Hepatic stellate cell (primary cell): ENCODE measurements around the gene CTTNBP2NL.
"Not testable (repeated sequence)": the region's sequence is repeated elsewhere in the genome, so short reads cannot be mapped to it uniquely, and the experiment has no call there.

Experiments used
- DNase-seq: peaks from one replicate; pipeline ENCODE4 v3.0.0; 2011; ENCODE audit warnings: low spot score

Gene CTTNBP2NL

DNA sequence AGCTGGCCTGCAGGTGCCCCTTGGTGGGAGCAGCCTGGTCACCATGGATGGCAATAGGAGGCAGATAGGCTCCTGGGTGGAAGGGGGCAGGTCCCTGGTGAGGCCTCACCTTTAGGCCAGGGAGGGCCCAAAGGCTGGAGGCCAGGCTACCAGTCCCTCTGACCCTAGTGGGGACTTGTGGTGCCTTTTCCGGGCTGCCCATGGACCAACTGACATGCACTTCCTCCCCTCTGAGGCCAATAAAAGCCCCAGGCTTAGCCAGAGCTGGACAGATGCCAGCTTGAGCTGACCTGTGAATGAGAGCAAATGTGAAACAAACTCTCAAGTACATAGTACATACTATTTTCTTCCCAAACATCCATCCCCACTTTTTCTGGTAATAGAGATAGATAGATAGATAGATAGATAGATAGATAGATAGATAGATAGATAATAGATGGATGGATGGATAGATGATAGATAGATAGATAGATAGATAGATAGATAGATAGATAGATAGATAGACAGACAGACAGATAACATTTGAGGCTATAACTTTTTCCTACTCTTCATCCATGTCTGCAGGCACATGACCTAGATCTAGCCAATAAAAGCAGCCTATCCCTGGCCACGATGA is 9.2 kb upstream of the CTTNBP2NL start:
- DNase-seq: no peak

GRCh38 chr1:112387807-112388206 is 8.2 kb upstream of the CTTNBP2NL start:
- DNase-seq: no peak

DNA sequence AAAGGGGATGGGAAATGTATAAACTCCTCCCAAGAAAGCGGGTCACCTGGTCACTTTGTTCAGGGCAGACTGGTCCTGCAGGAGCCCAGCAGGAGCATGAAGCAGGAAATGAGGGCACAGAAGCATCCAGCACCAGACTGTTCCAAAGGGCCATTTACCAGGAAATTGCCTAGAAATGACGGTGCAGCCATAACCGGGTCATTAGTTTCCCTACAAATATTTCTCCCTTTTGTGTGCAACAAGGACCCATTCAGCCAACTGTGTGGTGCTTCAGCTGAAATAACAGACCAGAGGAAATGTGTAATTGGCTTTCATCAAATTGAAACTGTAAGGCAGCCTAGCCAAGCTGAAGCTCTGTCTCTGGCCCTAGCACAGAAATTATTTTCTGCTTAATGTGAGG is 7.6 kb upstream of the CTTNBP2NL start:
- DNase-seq: peak; percentile 38

DNA sequence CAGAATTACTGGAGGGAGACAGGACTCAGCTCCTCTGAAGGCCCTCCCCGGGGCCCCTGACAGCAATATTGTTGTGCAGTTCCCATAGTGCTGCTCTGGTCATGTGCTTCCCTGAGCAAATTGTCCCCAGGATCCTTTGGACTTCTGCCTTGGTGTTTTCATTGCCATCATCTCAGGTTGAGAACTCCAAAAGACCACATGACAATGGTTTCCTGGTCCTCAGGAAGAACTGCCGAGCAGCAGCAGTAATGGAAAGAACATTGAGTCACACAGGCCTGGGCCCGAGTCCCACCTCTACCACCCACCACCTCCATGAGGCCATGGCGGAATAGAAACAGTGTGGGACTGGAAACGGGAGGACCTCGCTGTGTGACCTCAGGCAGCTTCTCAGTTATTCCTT is 6.3 kb upstream of the CTTNBP2NL start:
- no peak for DNase-seq

DNA sequence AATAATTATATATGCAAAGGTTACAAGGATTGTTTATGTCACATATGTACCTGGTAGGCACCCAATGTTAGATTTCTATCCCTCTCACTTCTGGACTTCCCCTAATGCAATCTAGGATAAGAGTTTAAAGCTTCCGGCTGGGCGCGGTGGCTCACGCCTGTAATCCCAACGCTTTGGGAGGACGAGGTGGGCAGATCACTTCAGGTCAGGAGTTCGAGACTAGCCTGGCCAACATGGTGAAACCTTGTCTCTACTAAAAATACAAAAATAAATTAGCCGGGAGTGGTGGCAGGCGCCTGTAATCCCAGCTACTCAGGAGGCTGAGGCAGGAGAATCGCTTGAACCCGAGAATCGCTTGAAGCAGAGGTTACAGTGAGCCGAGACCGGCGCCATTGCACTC is 5.7 kb upstream of the CTTNBP2NL start:
- not testable (repeated sequence) for DNase-seq

GRCh38 chr1:112390775-112391602 is 5.0 kb upstream of the CTTNBP2NL start:
- peak; percentile 87 for DNase-seq

GRCh38 chr1:112391603-112391940 is 4.4 kb upstream of the CTTNBP2NL start:
- no peak for DNase-seq

DNA sequence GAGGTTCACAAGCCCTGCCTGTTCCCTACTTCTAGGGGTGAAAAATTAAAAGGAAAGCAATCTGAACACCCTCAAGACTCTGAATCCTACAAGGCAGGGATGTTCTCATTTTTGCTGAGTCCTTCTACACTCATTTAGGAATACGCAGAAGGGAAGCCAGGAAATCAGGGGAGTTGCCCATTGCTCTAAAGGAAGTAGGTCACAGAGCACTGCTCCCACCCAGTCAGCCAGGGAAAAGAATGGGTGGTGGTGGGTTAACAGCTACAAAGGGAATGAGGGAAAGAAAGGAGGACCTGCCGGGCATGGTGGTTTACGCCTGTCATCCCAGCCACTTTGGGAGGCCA is 2.4 kb upstream of the CTTNBP2NL start:
- DNase-seq: no peak

DNA sequence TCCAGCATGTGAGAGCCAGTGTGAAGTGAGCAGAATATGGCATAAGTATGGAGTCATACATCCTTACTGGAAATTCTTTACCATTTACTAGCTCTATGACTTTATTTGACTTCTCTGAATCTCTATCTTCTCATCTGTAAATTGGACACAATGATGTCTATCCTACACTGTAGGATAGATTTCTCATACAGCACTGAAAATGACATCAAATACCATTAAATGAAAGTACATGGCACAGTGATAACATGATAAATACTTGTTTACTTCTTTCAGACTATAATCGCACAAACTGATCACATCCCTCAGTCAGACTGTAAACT is 1.3 kb upstream of the CTTNBP2NL start:
- DNase-seq: no peak

DNA sequence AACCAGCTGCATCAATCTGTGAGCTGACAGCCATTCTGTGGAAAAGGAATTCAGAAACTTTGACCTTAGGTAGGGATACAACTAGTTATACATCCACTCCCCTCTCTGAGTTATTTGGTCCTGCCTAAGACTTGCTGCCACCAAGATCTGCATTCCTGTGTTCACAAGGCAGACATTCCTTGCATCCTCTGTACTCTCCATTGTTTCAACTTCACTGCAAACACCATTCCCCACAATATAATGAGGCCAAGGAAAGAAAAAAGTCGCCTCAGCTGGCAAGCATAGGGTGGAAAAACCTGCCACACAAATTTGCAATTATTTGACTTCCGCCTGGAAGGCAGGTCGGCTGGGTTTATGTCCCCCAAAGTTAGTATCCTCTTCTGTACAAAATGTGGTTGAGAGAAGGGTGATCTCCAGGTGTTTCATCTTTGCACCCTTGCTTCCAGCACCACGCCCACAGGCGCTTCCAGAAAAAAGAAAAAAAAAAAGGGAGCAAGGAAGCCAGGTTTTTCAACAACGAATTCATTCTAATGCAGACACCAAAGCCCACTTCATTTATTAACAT is 676 bp upstream of the CTTNBP2NL start:
- DNase-seq: no peak

- no peak for DNase-seq
Observed at GRCh38 chr1:112396653-112397471, 848 bp downstream of the CTTNBP2NL start.

GRCh38 chr1:112397841-112398240 is 1.8 kb downstream of the CTTNBP2NL start:
- DNase-seq: no peak

DNA sequence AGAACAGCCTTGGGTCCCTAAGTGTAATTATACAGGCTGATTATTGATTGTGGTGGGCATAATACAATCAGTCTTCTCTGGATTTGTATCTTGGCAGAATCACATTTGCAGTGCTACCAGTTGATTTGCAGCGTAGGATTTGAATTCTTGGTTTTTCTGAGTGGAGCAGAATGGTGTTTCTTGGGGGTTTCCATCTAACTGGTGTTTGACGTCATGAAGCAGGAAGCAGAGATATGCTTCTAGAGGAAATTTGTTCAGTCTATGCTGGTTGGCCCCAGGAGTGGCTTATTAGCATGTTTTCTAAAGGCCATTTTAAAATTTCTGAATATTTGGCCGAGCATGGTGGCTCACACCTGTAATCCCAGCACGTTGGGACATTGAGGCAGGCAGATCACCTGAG is 3.4 kb downstream of the CTTNBP2NL start:
- no peak for DNase-seq

GRCh38 chr1:112400706-112401105 is 4.7 kb downstream of the CTTNBP2NL start:
- not testable (repeated sequence) for DNase-seq

DNA sequence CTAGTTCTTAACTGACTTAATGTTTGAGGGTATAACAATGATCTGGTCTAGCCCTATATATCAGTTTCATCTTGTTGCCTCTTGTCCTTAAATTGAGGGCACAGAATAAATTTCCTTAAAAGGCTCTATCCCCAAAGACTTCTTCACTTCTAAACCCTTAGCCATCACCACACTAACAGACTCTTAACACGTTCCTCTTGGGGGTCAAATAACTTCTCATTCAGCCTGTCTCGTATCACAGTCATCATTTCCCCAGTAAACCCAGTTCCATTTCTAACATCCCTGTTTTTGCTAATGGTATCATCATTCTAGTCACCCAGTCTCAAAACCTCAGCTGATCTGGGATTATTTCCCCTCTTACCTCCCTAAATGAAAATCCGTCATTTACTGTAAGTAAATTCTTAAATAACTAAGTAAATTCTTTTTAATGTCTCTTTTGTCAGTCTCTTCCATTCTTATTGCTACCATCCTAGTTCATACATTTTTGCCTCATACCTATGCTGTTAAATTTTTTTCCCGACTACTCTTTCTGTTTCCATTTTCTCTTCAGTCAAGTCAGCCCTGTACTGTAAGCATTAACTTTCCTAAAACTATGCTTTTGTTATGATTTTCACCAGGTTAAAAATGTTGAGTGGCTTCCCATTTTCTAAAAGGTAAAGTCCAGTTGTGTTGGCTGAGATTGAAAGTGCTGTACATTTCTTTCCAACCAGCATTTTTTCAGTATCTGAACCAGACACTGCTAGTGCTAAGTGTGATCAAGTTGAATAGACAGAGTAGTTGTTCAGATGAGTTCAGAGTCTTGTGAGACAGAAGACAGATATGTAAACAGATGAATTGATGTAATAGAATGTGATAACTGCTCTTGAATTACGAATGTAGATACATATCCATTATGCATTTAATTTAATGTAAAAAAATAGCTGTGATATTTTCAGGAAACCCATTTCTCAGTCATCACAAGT is 6.9 kb downstream of the CTTNBP2NL start:
- no peak for DNase-seq

GRCh38 chr1:112406771-112407170 is 10.8 kb downstream of the CTTNBP2NL start:
- DNase-seq: no peak

- DNase-seq: no peak
Observed at GRCh38 chr1:112409414-112409813, 13.4 kb downstream of the CTTNBP2NL start.

DNA sequence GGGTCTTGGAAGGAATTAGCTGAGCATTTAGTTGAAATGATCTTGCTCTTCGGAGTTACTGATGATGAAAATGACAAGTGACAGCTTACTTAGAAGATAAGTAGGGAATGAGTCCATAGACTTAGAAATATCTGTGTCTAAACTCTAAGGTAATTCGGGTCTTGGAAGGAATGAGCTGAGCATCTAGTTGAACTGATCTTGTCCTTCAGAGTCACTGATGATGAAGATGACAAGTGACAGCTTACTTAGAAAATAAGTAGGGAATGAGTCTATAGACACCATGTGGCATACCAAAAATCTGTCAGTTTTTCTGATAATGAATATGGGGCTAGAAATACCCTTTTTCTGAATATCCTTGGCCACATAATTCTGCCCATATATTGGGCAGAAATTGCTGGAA is 14.7 kb downstream of the CTTNBP2NL start:
- DNase-seq: no peak

- no peak for DNase-seq
Observed at GRCh38 chr1:112417271-112417670, 21.3 kb downstream of the CTTNBP2NL start.

DNA sequence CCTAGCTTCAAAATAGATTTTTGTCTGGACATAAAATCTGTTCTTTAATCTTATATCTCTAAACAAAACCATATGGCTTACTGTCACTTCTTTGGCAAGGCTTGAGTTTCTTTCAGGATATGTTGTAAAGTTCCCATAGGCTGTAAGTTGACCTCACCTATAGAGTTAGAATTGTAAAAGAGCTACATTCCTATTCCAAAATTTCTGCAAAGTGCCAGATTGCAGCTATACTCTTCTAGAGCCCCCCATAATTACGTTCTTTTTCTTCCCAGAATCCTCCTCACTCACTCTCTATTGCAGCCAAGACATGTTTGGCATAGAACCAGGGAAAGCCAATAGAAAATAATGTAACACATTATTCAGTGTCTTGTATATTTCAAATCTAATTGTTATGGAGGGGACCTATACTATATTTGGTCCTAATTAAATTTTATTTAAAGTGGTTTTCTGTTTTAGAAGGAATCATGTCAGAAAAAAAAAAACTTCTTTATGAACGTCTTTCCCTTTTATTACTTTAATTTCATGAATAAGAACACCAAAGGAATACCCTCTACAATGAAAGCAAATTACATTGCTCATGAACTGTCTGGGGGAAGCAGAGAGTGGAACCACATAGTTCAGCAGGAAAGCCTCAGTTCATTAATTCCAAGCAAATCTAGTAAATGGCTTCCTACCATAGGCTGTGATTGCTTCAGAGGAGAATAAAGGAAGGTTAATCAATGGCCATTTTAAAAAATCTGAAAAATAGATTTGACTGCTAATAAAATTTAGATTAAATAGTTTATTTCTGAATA is 22.3 kb downstream of the CTTNBP2NL start:
- DNase-seq: no peak

DNA sequence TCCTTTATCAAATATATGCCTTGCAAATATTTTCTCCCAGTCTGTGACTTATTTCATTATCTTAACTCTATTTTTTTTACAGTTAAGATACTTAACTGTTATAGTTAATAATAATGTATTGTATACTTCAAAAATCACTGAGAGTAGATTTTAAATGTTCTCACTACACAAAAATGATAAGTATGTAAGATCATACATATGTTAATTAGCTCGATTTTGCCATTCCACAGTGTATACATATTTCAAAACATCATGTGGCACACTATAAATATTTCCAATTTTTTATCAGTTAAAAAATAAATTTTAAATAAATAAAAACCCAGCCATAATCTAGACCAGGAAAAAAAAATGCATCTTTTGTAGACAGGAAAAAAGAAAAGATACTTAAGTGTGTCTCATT is 27.2 kb downstream of the CTTNBP2NL start:
- no peak for DNase-seq
